H4 (cell line): ENCODE measurements around the gene VWA5B2. TPM values are rescaled to one million over a fixed set of nuclear protein-coding genes. Genes with fewer than 3 reads are reported as not detected.

ENCODE experiments used
- DNase-seq: peaks from one replicate; pipeline ENCODE4 v3.0.0-alpha.2; 2015; ENCODE audit warnings: low spot score
- total RNA-seq: library from RNA; depleted of rRNA; stranded (reverse); fragments of >200 nt; shearing (Covaris generic); gene quantifications from 2 replicates; pipeline ENCODE4 v1.2.3, GENCODE V29; 2014; rRNA removed

VWA5B2 gene
- total RNA-seq, 1 experiment from 2014 or later: not detected

GRCh38 chr3:184275381-184275701 lies 46.0 kb downstream of the VWA5B2 start:
- DNase-seq: no peak

- no peak for DNase-seq
Measured at GRCh38 chr3:184275961-184276910, 46.9 kb downstream of the VWA5B2 start, which contains the start of gene ECE2. Gene ECE2 (plus strand): TSS chr3:184276022. CDS start chr3:184276154, 132 bp downstream.

- DNase-seq: no peak
Measured at GRCh38 chr3:184277366-184277765, 48.0 kb downstream of the VWA5B2 start.

DNA sequence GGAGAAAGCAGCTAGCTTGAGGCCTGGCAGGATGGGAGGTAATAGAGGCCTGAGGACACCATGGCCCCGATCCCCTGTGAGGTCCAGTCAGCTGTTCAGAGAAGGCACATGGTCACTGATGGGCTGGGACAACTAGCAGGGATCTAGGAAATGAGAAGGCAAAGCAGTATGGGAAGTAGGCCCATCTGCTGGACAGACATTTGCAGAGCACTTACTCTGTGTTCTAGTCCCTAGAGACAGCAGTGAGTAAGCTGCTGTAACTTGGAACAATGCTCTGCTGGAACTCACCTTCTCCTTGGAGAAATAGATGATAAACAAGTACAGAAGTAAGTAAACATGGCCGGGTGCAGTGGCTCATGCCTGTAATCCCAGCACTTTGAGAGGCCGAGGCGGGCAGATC lies 53.6 kb downstream of the VWA5B2 start:
- no peak for DNase-seq

DNA sequence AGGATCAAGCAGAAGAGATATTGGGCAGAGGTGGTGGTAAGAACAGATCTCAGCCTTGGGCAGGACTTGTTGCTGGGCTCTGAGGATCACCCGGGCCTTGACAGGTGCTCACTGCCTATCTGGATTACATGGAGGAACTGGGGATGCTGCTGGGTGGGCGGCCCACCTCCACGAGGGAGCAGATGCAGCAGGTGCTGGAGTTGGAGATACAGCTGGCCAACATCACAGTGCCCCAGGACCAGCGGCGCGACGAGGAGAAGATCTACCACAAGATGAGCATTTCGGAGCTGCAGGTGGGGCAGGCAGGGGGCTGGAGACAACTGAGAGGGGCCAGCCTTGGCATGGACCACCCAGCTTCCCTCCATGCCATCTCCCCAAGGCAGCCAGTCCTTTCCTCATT lies 54.3 kb downstream of the VWA5B2 start:
- DNase-seq: no peak

DNA sequence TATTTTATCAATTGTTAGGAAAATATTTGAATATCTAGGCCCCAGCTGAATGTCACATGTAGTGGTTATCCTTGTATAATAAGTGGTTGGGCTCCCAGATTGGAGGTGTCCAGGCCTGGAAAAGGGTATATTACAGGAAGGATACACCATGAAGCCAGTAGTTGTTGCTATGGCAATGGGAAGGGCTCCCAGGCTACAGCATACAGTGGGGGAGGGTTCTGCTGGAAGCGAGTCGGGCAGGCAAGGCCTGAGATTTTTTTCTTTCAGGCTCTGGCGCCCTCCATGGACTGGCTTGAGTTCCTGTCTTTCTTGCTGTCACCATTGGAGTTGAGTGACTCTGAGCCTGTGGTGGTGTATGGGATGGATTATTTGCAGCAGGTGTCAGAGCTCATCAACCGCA lies 55.3 kb downstream of the VWA5B2 start:
- peak; percentile 77 for DNase-seq

DNA sequence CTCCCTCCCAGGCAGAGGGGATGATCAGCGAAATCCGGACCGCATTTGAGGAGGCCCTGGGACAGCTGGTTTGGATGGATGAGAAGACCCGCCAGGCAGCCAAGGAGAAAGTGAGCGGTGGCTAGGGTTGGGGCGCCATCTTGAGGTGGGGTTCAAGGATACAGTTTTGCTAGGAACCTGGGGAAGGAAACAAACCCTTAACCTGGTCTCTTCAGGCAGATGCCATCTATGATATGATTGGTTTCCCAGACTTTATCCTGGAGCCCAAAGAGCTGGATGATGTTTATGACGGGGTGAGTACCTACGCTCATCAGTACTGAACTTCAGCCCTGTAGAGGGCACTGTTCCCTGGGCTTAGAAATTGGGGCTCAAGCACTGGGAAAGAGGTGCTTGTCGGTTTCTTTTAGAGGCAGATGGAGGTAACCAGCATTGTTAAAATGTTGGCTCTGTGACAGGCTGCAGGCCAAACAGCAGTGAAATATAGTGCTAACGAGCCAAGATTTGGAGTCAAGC lies 60.1 kb downstream of the VWA5B2 start:
- peak; percentile 47 for DNase-seq

DNA sequence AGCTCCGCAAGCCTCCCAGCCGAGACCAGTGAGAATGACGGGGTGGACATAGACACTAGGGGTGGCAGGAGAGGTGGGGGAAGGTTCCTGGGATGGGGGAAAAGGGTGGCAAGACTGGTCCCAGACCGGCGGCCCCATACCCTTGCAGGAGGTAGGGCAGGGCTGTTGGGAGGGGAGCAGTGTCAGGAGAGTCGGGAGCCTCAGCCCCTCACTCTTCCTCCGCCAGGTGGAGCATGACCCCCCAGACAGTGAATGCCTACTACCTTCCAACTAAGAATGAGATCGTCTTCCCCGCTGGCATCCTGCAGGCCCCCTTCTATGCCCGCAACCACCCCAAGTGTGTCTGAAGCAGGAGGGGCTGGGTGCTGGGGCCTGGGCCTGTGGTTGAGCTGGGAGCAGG lies 60.9 kb downstream of the VWA5B2 start:
- DNase-seq: no peak

- no peak for DNase-seq
Measured at GRCh38 chr3:184291044-184291737, 61.8 kb downstream of the VWA5B2 start.

Other genes starting within 250 kb of the VWA5B2 start
- gene ABCC5, start 211.7 kb upstream of the VWA5B2 start, total RNA-seq: 8.3 and 10.6 TPM in 2 replicates
- gene HTR3D, start 197.8 kb upstream of the VWA5B2 start, total RNA-seq: not detected in 2 replicates
- gene HTR3C, start 176.5 kb upstream of the VWA5B2 start, total RNA-seq: not detected in 2 replicates
- gene HTR3E, start 132.5 kb upstream of the VWA5B2 start, total RNA-seq: not detected in 2 replicates
- gene EIF2B5, start 94.2 kb upstream of the VWA5B2 start, total RNA-seq: 60.7 and 70.1 TPM in 2 replicates
- gene DVL3, start 74.2 kb upstream of the VWA5B2 start, total RNA-seq: 15.8 and 17.6 TPM in 2 replicates
- gene AP2M1, start 54.7 kb upstream of the VWA5B2 start, total RNA-seq: 766 and 810 TPM in 2 replicates
- 18.5 and 36.8 TPM in 2 replicates for gene ABCF3, start 43.4 kb upstream of the VWA5B2 start, total RNA-seq
- gene ALG3, start 19.4 kb downstream of the VWA5B2 start, total RNA-seq: 98.6 and 110 TPM in 2 replicates
- gene EEF1AKMT4, start 20.1 kb downstream of the VWA5B2 start, total RNA-seq: 19.5 and 21.6 TPM in 2 replicates
- gene CAMK2N2, start 32.0 kb downstream of the VWA5B2 start, total RNA-seq: 0.47 and 1.6 TPM in 2 replicates
- gene ECE2, start 46.4 kb downstream of the VWA5B2 start, total RNA-seq: not detected in 2 replicates
- gene PSMD2, start 69.7 kb downstream of the VWA5B2 start, total RNA-seq: 691 and 864 TPM in 2 replicates
- gene EIF4G1, start 85.0 kb downstream of the VWA5B2 start, total RNA-seq: 216 and 235 TPM in 2 replicates
- 18.4 and 22.2 TPM in 2 replicates for gene FAM131A, start 108.0 kb downstream of the VWA5B2 start, total RNA-seq
- 3.3 and 4.7 TPM in 2 replicates for gene CLCN2, start 132.0 kb downstream of the VWA5B2 start, total RNA-seq
- gene POLR2H, start 132.1 kb downstream of the VWA5B2 start, total RNA-seq: 250 and 279 TPM in 2 replicates
- 0.43 and 0.74 TPM in 2 replicates for gene THPO, start 148.6 kb downstream of the VWA5B2 start, total RNA-seq
- gene CHRD, start 150.5 kb downstream of the VWA5B2 start, total RNA-seq: 1.3 and 3.6 TPM in 2 replicates